ENCODE measurements around the gene HELZ. TPM values are rescaled to one million over a fixed set of nuclear protein-coding genes. Genes with fewer than 3 reads are reported as not detected.

HELZ gene
- total RNA-seq, 1 experiment from 2014 or later = 49.8 TPM

DNA sequence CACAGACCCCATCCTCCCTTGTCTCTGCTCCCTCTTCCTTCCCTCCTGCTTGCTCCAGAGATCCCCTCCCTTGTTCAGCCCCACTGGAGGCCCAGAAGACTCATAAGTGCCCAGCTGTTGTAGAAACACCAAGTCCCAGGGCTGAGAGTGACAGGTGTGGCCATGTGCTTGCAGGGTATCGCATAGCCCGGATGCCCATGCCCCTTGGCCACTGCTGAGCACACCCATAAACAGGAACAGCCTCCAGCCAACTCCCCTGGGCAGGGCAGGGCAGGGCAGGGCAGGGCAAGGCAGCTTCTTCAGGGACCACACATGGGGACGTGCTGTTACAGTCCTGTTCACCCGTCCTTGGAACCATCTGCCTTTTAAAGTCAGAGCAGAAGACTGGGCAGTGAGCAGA, 198.6 kb downstream of the HELZ start:
- Histone ChIP-seq H3K79me2 (ENCODE audit: insufficient read depth, low read length) (no peaks in the 10 kb centered on the region), H3K23ac (ENCODE audit: insufficient read length, low read depth, low read length) (no peak overlapping the region), H2BK20ac (ENCODE audit: low read depth, low read length, poor library complexity, severe bottlenecking) (no peak overlapping the region), H3K18ac (ENCODE audit: insufficient read length, low read depth, low read length) (no peak overlapping the region), H3K9me3 (ENCODE audit: control insufficient read depth, low read depth, low read length) (no peaks in the 10 kb centered on the region), H2BK120ac (ENCODE audit: low read depth, low read length, poor library complexity, severe bottlenecking) (no peak overlapping the region), H3K4ac (ENCODE audit: low read depth, low read length) (no peak overlapping the region), H3K79me1 (ENCODE audit: insufficient read depth, low read depth, low read length, poor library complexity, severe bottlenecking) (no peaks in the 10 kb centered on the region), H3K14ac (ENCODE audit: insufficient read depth, low read length) (no peak overlapping the region; the same call in 1 of the 2 replicates), H3K4me2 (ENCODE audit: insufficient read depth, insufficient read length, low read length) (no peak overlapping the region), H3K4me1 (ENCODE audit: insufficient read depth, low read length) (no peaks in the 10 kb centered on the region), H2BK15ac (ENCODE audit: low read depth, low read length) (no peak overlapping the region), H3K27me3 (ENCODE audit: insufficient read depth, low read length) (no peaks in the 10 kb centered on the region), H3K23me2 (ENCODE audit: insufficient read length, low read depth, low read length, poor library complexity, severe bottlenecking) (no peaks in the 10 kb centered on the region), H3T11ph (ENCODE audit: low read length) (no peak overlapping the region), H4K8ac (replicated peaks; ENCODE audit: insufficient read length, low read depth, low read length) (no peak overlapping the region), H3K56ac (ENCODE audit: insufficient read length, low read depth, low read length) (no peak overlapping the region), H4K5ac (ENCODE audit: insufficient read length, low read depth, low read length) (no peak overlapping the region), H4K20me1 (ENCODE audit: control insufficient read depth, insufficient read depth, insufficient read length) (no peaks in the 10 kb centered on the region), H2AFZ (ENCODE audit: low read length) (no peak overlapping the region), H3K9ac (ENCODE audit: extremely low read depth, insufficient read length, low read length) (no peak overlapping the region), H3K27ac (ENCODE audit: insufficient read length, low read depth, low read length) (no peak overlapping the region), H2AK5ac (ENCODE audit: insufficient read length, low read length) (no peak overlapping the region), H2BK12ac (ENCODE audit: insufficient read length, low read depth, low read length) (no peak overlapping the region), H4K91ac (ENCODE audit: insufficient read length, low read depth, low read length) (no peak overlapping the region), H2BK5ac (ENCODE audit: insufficient read length, low read length) (no peak overlapping the region)
- TF ChIP-seq, protein P1, sequence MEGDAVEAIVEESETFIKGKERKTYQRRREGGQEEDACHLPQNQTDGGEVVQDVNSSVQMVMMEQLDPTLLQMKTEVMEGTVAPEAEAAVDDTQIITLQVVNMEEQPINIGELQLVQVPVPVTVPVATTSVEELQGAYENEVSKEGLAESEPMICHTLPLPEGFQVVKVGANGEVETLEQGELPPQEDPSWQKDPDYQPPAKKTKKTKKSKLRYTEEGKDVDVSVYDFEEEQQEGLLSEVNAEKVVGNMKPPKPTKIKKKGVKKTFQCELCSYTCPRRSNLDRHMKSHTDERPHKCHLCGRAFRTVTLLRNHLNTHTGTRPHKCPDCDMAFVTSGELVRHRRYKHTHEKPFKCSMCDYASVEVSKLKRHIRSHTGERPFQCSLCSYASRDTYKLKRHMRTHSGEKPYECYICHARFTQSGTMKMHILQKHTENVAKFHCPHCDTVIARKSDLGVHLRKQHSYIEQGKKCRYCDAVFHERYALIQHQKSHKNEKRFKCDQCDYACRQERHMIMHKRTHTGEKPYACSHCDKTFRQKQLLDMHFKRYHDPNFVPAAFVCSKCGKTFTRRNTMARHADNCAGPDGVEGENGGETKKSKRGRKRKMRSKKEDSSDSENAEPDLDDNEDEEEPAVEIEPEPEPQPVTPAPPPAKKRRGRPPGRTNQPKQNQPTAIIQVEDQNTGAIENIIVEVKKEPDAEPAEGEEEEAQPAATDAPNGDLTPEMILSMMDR (conservative IDR thresholded peaks at IDR 0.05) = no peak
- H3K27ac Mint-ChIP-seq = no peak overlapping the region; a peak in 1 of 7 replicates
- no peak for DNase-seq
- H3K4me1 Mint-ChIP-seq = peaks cover 0 to 3% of the 10 kb centered on the region in 2 experiments; a peak in 1 of 4 replicates
- peaks cover 2% of the 10 kb centered on the region for H3K27me3 Mint-ChIP-seq (ENCODE audit: low read depth)
- peaks cover 22 to 24% of the 10 kb centered on the region in 2 experiments for H3K9me3 Mint-ChIP-seq
- no CpG with 5 or more reads among the region's 4 CpGs for WGBS (ENCODE audit: extremely low coverage, insufficient read length, low lambda C conversion rate)
- no peak overlapping the region for H3K4me3 Mint-ChIP-seq
- peaks cover 0 to 14% (median 8%) of the 10 kb centered on the region in 3 experiments; a peak in 4 of 7 replicates for H3K36me3 Mint-ChIP-seq (ENCODE audit: insufficient read depth in 1 of 3, low read depth in 3 of 3)

All from H9 (cell line).